Uterus (tissue), 4 donors: ENCODE data around the gene CRACR2A. TPM values are rescaled to one million over a fixed set of nuclear protein-coding genes. Genes with fewer than 3 reads are reported as not detected.

ENCODE experiments used
- DNase-seq, 2 donors: peaks; one replicate each; pipeline ENCODE4 v3.0.0-alpha.2; 2019 to 2020
- H3K27ac ChIP-seq, 2 donors: fragments of 200-600 bp; sonication (generic); 1 replicate in 1 of 2; 2 replicates in 1 of 2; pipeline ENCODE4 v1.5.1; 2016 to 2018
- H3K27me3 ChIP-seq, 2 donors: fragments of 200-600 bp; sonication (generic); one replicate each; pipeline ENCODE4 v1.5.1; 2018 to 2019; ENCODE audit warnings: control low read depth in 1 of 2
- H3K36me3 ChIP-seq, 2 donors: fragments of 200-600 bp; sonication (generic); one replicate each; pipeline ENCODE4 v1.5.1; 2019; ENCODE audit warnings: control low read depth in 1 of 2
- H3K4me1 ChIP-seq, 2 donors: fragments of 200-600 bp; sonication (generic); one replicate each; pipeline ENCODE4 v1.5.1; 2018 to 2019; ENCODE audit warnings: control low read depth in 1 of 2
- H3K4me3 ChIP-seq, 2 donors: fragments of 200-600 bp; sonication (generic); 1 replicate in 1 of 2; 2 replicates in 1 of 2; pipeline ENCODE4 v1.5.1; 2018 to 2019; ENCODE audit warnings: mild to moderate bottlenecking in 1 of 2
- H3K9me3 ChIP-seq, 2 donors: fragments of 200-600 bp; sonication (generic); one replicate each; pipeline ENCODE4 v1.5.1; 2019; ENCODE audit warnings: control low read depth in 1 of 2
- CTCF ChIP-seq, 4 experiments: fragments of 200-600 bp in 2 of 4; fragments of 450-650 bp in 2 of 4; sonication (generic) in 2 of 4; IDR thresholded peaks; one replicate each; pipeline ENCODE4 v1.5.1; 2016 to 2019; ENCODE audit warnings: antibody characterized with exemption in 4 of 4, mild to moderate bottlenecking in 2 of 4, moderate library complexity in 1 of 4
- POLR2A ChIP-seq, 2 donors: fragments of 450-650 bp; IDR thresholded peaks; one replicate each; pipeline ENCODE4 v1.6.1; 2016; ENCODE audit warnings: antibody characterized with exemption in 2 of 2, mild to moderate bottlenecking in 1 of 2, moderate library complexity in 1 of 2
- intact Hi-C: fragments of 100-400 bp; cut with DNase I; formaldehyde crosslinking; loops from one replicate; pipeline ENCODE4 v1.15.1; 2023; ENCODE audit warnings: low total_unique reads
- total RNA-seq, 4 donors: library from RNA; depleted of rRNA in 3 of 4; stranded (reverse); fragments of >200 nt in 3 of 4; gene quantifications; one replicate each; pipeline versions ENCODE4 v1.1.0 to v1.2.4, GENCODE V29; 2014 to 2023
- donor health status: DM: yes; HTN: yes; CAD: no.

Gene CRACR2A
- total RNA-seq, 4 donors from 2014 or later = 0.88 to 33.6 (median 3.2) TPM

- intact Hi-C loops = no loop called here
- Histone ChIP-seq H3K4me1 (no peaks in the 10 kb centered on the region), H3K9me3 (no peaks in the 10 kb centered on the region), H3K36me3 (no peaks in the 10 kb centered on the region), H3K27ac (no peak overlapping the region), H3K27me3 (no peaks in the 10 kb centered on the region), H3K4me3 (no peak overlapping the region)
- no peak for DNase-seq
- TF ChIP-seq POLR2A (IDR thresholded peaks at IDR 0.05) (no peak), CTCF (IDR thresholded peaks at IDR 0.05) (no peak)
These were observed 35.5 kb downstream of the CRACR2A start for GRCh38 chr12:3717283-3717898.

- H3K4me1 ChIP-seq = no peaks in the 10 kb centered on the region
- H3K27ac ChIP-seq = no peak overlapping the region
- no peak overlapping the region for H3K4me3 ChIP-seq
- no peak for DNase-seq
- H3K9me3 ChIP-seq = no peaks in the 10 kb centered on the region
- no peaks in the 10 kb centered on the region for H3K27me3 ChIP-seq
- no peaks in the 10 kb centered on the region for H3K36me3 ChIP-seq
- intact Hi-C loops = no loop called here
- no peak for TF ChIP-seq CTCF (IDR thresholded peaks at IDR 0.05)
- no peak for TF ChIP-seq POLR2A (IDR thresholded peaks at IDR 0.05)
These were observed 36.9 kb downstream of the CRACR2A start for GRCh38 chr12:3715999-3716398.

- intact Hi-C loops = no loop called here
- Histone ChIP-seq H3K27me3 (no peaks in the 10 kb centered on the region), H3K36me3 (no peaks in the 10 kb centered on the region), H3K9me3 (no peaks in the 10 kb centered on the region), H3K4me1 (no peaks in the 10 kb centered on the region), H3K27ac (no peak overlapping the region), H3K4me3 (no peak overlapping the region)
- TF ChIP-seq POLR2A (IDR thresholded peaks at IDR 0.05) (no peak), CTCF (IDR thresholded peaks at IDR 0.05) (no peak)
- DNase-seq = no peak
These were observed 39.0 kb downstream of the CRACR2A start for GRCh38 chr12:3713947-3714346.

GRCh38 chr12:3713483-3713882 lies 39.4 kb downstream of the CRACR2A start:
- DNase-seq = no peak
- no peaks in the 10 kb centered on the region for H3K9me3 ChIP-seq
- no peak overlapping the region for H3K4me3 ChIP-seq
- H3K27ac ChIP-seq = no peak overlapping the region
- no peak for TF ChIP-seq POLR2A (IDR thresholded peaks at IDR 0.05)
- H3K4me1 ChIP-seq = no peaks in the 10 kb centered on the region
- intact Hi-C loops = no loop called here
- H3K27me3 ChIP-seq = no peaks in the 10 kb centered on the region
- H3K36me3 ChIP-seq = no peaks in the 10 kb centered on the region

- TF ChIP-seq CTCF (IDR thresholded peaks at IDR 0.05) (no peak), POLR2A (IDR thresholded peaks at IDR 0.05) (no peak)
- Histone ChIP-seq H3K27ac (no peak overlapping the region), H3K36me3 (no peaks in the 10 kb centered on the region), H3K9me3 (no peaks in the 10 kb centered on the region), H3K4me3 (no peak overlapping the region), H3K27me3 (no peaks in the 10 kb centered on the region), H3K4me1 (no peaks in the 10 kb centered on the region)
- intact Hi-C loops = no loop called here
- no peak for DNase-seq
These were observed 40.5 kb downstream of the CRACR2A start for GRCh38 chr12:3712209-3712992.
